GM18909 (cell line): ENCODE results near the gene HGD.
"Not testable (repeated sequence)": the region's sequence is repeated elsewhere in the genome, so short reads cannot be mapped to it uniquely, and the experiment has no call there.

Experiments used
- ATAC-seq: cut with Tn5 transposase; IDR thresholded peaks from one replicate; pipeline ENCODE4 v1.9.1; 2021; ENCODE audit warnings: mild to moderate bottlenecking; ENCODE audit not compliant: unreplicated experiment, poor library complexity

HGD gene

GRCh38 chr3:120680193-120680894 lies 1.7 kb downstream of the HGD start:
- ATAC-seq, result no peak

GRCh38 chr3:120678984-120679383 lies 3.1 kb downstream of the HGD start:
- ATAC-seq, result peak; percentile 54

- peak; percentile 95 for ATAC-seq
Measured at GRCh38 chr3:120678331-120678947, 3.6 kb downstream of the HGD start.

GRCh38 chr3:120677193-120677592 lies 4.8 kb downstream of the HGD start:
- ATAC-seq, result not testable (repeated sequence)

GRCh38 chr3:120673116-120673515 lies 8.9 kb downstream of the HGD start:
- no peak for ATAC-seq

- ATAC-seq, result no peak
Measured at GRCh38 chr3:120670576-120670975, 11.5 kb downstream of the HGD start.

GRCh38 chr3:120664926-120665325 lies 17.1 kb downstream of the HGD start:
- no peak for ATAC-seq

GRCh38 chr3:120661945-120662344 lies 20.1 kb downstream of the HGD start:
- no peak for ATAC-seq

- no peak for ATAC-seq
Measured at GRCh38 chr3:120661106-120661905, 20.7 kb downstream of the HGD start.

GRCh38 chr3:120659834-120660233 lies 22.2 kb downstream of the HGD start:
- no peak for ATAC-seq

GRCh38 chr3:120659285-120659684 lies 22.8 kb downstream of the HGD start:
- ATAC-seq, result no peak

- ATAC-seq, result no peak
Measured at GRCh38 chr3:120652896-120653545, 29.0 kb downstream of the HGD start.

GRCh38 chr3:120652281-120652680 lies 29.8 kb downstream of the HGD start:
- ATAC-seq, result no peak

- ATAC-seq, result no peak
Measured at GRCh38 chr3:120650311-120650710, 31.7 kb downstream of the HGD start.

- ATAC-seq, result peak; percentile 59
Measured at GRCh38 chr3:120649830-120650233, 32.2 kb downstream of the HGD start.

- ATAC-seq, result no peak
Measured at GRCh38 chr3:120648290-120648689, 33.7 kb downstream of the HGD start.

- ATAC-seq, result no peak
Measured at GRCh38 chr3:120646771-120647432, 35.1 kb downstream of the HGD start.

- ATAC-seq, result no peak
Measured at GRCh38 chr3:120645083-120645845, 36.8 kb downstream of the HGD start.

- no peak for ATAC-seq
Measured at GRCh38 chr3:120642368-120642948, 39.6 kb downstream of the HGD start.
